Mesenteric fat pad (tissue), 1 donor: ENCODE measurements around the gene PLEKHG4B. TPM values are rescaled to one million over a fixed set of nuclear protein-coding genes. Genes with fewer than 3 reads are reported as not detected.
"Not testable (repeated sequence)": the region's sequence is repeated elsewhere in the genome, so short reads cannot be mapped to it uniquely, and the experiment has no call there.

ENCODE experiments used
- DNase-seq: peaks from one replicate; pipeline ENCODE4 v3.0.0-alpha.2; 2020; ENCODE audit warnings: low spot score
- total RNA-seq: library from RNA; stranded (reverse); fragmentation: NEBNext Ultra II Directional; extraction: Animal tissue kit (Norgen Biotek cat#: 25700); gene quantifications from one replicate; pipeline ENCODE4 v1.2.1, GENCODE V29; 2021
- donor health status: DM: yes; HTN: yes; CAD: no.

Gene PLEKHG4B
- total RNA-seq, 1 donor from 2014 or later = not detected

GRCh38 chr5:197892-198489 lies 106.0 kb downstream of the PLEKHG4B start:
- DNase-seq = peak; percentile 39

GRCh38 chr5:198516-199196 lies 106.7 kb downstream of the PLEKHG4B start:
- peak; percentile 84 for DNase-seq

GRCh38 chr5:199197-199949 lies 107.4 kb downstream of the PLEKHG4B start:
- DNase-seq = peak; percentile 84

GRCh38 chr5:199950-200645 lies 108.1 kb downstream of the PLEKHG4B start:
- DNase-seq = peak; percentile 86

- DNase-seq = peak; percentile 57
Observed at GRCh38 chr5:200985-201384, 109.0 kb downstream of the PLEKHG4B start.

- DNase-seq = peak; percentile 20
Observed at GRCh38 chr5:201672-202071, 109.7 kb downstream of the PLEKHG4B start.

- DNase-seq = peak; percentile 75
Observed at GRCh38 chr5:203246-203930, 111.4 kb downstream of the PLEKHG4B start.

- DNase-seq = no peak
Observed at GRCh38 chr5:204001-204400, 112.0 kb downstream of the PLEKHG4B start.

GRCh38 chr5:204462-204861 lies 112.5 kb downstream of the PLEKHG4B start:
- DNase-seq = no peak

GRCh38 chr5:204966-205670 lies 113.2 kb downstream of the PLEKHG4B start:
- DNase-seq = peak; percentile 71

- DNase-seq = peak; percentile 81
Observed at GRCh38 chr5:206406-206805, 114.4 kb downstream of the PLEKHG4B start.

GRCh38 chr5:206927-207536 lies 115.1 kb downstream of the PLEKHG4B start:
- DNase-seq = no peak

- peak; percentile 53 for DNase-seq
Observed at GRCh38 chr5:207599-207998, 115.6 kb downstream of the PLEKHG4B start.

- peak; percentile 89 for DNase-seq
Observed at GRCh38 chr5:208449-209114, 116.6 kb downstream of the PLEKHG4B start.

- DNase-seq = peak; percentile 47
Observed at GRCh38 chr5:213803-214395, 121.9 kb downstream of the PLEKHG4B start.

- DNase-seq = not testable (repeated sequence)
Observed at GRCh38 chr5:215256-215655, 123.3 kb downstream of the PLEKHG4B start.

- peak; percentile 62 for DNase-seq
Observed at GRCh38 chr5:216076-216475, 124.1 kb downstream of the PLEKHG4B start.

- DNase-seq = peak; percentile 99
Observed at GRCh38 chr5:217494-218456, 125.8 kb downstream of the PLEKHG4B start, which contains the start of the genes CCDC127 and SDHA. Gene CCDC127 (minus strand): TSS chr5:218153. CDS start chr5:216849, 1,304 bp downstream. Gene SDHA (plus strand): TSS chr5:218320. CDS start chr5:218356, 36 bp downstream.
